GM21515 (cell line): ENCODE data around the gene EHMT2.
"Not testable (repeated sequence)": the region's sequence is repeated elsewhere in the genome, so short reads cannot be mapped to it uniquely, and the experiment has no call there.

ENCODE experiments used
- ATAC-seq: cut with Tn5 transposase; IDR thresholded peaks from one replicate; pipeline ENCODE4 v1.9.1; 2021; ENCODE audit not compliant: unreplicated experiment

Gene EHMT2

GRCh38 chr6:31842053-31842452 lies 55.4 kb downstream of the EHMT2 start:
- no peak for ATAC-seq

GRCh38 chr6:31839779-31840126 lies 57.7 kb downstream of the EHMT2 start:
- not testable (repeated sequence) for ATAC-seq

DNA sequence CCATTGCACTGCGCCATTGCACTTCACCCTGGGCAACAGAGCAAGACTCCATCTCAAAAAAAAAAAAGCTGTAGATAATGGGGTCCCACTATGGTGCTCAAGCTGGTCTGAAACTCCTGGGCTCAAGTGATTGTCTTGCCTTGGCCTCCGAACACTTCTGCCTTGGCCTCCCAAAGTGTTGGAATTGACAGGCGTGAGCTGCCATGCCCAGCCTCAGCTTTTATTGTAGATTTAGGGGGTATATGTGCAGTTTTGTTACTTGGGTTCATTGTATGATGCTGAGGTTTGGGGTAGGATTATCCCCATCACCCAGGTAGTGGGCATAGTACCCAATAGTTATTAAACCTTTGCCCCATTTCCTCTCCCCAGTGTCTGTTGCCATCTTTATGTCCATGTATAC lies 58.5 kb downstream of the EHMT2 start:
- no peak for ATAC-seq

GRCh38 chr6:31838114-31838553 lies 59.4 kb downstream of the EHMT2 start:
- ATAC-seq: not testable (repeated sequence)

- ATAC-seq: no peak
Measured at GRCh38 chr6:31837369-31838113, 60.0 kb downstream of the EHMT2 start.

DNA sequence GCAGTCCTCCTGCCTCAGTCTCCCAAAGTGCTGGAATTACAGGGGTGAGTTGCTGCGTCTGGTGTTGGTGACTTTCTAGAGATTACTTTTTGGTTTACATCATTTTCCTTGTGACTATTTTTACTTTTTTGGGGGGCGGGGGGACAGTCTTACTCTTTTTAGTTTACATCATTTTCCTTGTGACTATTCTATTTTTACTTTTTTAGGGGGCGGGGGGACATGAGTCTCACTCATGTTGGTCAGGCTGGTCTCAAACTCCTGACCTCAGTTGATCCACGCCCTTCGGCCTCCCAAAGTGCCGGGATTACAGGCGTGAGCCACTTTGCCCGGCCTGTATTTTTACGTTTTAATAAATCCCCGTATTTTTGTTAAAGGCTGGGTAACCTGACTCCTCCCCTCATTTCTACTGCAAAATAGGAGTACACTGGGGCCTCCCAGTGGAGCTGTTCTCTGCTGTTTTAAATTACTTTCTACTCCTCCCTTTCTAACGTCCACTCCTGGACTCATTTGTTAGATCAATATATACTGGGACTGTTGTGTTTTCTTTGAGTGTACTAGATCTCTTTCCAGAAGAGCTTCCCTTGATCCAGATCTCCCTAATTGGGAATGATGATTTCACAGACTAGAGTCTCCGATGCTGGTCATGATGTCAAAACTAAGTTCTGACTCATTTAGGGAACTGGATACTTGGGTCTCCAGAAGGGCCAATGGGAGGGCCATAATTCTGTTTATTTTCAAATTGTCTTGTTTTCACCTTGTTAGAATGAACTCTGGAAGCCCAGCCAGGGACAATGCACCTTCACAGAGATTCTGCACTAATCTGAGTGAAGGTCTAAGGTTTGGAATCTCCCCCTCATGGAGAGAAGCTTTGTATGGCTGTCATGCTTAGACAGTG lies 60.8 kb downstream of the EHMT2 start:
- no peak for ATAC-seq

GRCh38 chr6:31836047-31836473 lies 61.4 kb downstream of the EHMT2 start:
- no peak for ATAC-seq

DNA sequence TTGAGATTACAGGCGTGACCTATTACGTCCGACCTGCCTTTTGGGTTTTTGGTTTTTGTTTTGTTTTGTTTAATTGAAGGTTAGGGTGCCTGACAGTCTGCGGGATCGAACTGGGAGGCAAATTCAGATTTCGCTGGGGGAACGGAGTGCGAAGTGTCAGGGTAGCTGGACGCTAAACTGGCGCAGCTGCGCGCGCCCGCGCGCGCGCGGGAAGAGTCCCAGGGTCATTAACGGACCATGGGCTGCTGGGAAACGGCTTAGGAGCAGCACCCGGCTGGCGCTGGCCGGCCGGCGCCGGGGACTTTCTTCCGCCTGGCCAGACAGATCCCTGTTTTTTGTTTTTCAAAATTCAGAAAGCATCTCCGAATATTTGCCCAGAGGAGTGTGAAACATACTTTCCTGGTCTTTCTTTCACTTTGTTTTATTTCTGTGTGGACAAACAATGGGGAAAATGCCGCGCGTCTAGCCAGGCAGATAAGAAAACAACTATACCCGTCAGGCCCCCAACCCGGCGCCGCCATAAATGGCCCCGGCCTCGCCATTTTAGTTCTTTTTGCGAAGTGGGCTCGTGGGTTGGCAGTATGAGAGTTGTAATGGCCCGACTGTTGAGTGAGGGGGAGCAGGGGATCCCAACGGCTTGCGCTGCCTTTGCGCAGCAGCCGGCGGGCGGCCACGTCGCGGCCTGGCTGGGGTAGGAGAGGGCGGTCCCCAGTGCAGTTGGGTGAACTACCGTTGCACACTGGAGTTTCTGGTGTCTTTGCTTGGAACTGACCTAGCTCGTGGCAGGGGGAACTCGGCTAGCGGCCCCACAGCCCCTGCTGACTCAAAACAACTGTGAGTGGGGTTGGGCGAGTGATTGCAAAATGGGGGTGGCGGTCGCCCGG lies 62.9 kb downstream of the EHMT2 start:
- ATAC-seq: peak; percentile 43

- no peak for ATAC-seq
Measured at GRCh38 chr6:31831350-31832215, 65.9 kb downstream of the EHMT2 start.

- no peak for ATAC-seq
Measured at GRCh38 chr6:31830886-31831335, 66.6 kb downstream of the EHMT2 start.
